ENCODE results near the gene CD96. TPM values are rescaled to one million over a fixed set of nuclear protein-coding genes. Genes with fewer than 3 reads are reported as not detected.

CD96 gene
- total and polyA plus RNA-seq, 2 donors (not counting 3 experiments of a cell fraction or from before 2014, with no cell fraction given), result not detected

DNA sequence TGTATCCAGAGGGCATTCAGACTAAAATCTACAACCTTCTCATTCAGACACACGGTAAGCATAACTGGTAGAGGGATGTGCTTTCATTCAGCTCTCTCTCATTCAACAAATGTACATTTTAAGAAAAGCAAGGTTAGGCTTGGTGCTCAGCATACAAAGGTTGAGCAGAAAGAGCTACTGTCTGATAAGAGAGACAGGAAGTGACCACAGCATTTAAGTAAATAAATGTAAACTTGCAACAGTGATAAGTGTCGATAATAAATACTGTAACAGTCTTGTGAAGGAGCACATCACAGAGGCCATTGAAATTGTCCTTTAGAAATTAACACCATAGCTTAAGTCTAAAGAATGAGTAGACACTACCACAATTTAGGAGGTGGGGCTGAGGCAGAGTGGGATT, 3.4 kb downstream of the CD96 start:
- POLR2A ChIA-PET, result no interaction called here
- no peak for TF ChIP-seq FOS (IDR thresholded peaks at IDR 0.05; ENCODE audit: borderline replicate concordance, insufficient read depth, low read length)
- no peak for TF ChIP-seq JUN (IDR thresholded peaks at IDR 0.05; ENCODE audit: borderline replicate concordance, insufficient read depth, insufficient read length, low read depth)
- no peak for TF ChIP-seq POLR2A (IDR thresholded peaks at IDR 0.05; ENCODE audit: low read depth, low read length)
- no peak for TF ChIP-seq GATA2 (IDR thresholded peaks at IDR 0.05; ENCODE audit: insufficient read depth, insufficient read length, low read depth, low read length)
- TF ChIP-seq, protein P1, sequence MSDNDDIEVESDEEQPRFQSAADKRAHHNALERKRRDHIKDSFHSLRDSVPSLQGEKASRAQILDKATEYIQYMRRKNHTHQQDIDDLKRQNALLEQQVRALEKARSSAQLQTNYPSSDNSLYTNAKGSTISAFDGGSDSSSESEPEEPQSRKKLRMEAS (IDR thresholded peaks at IDR 0.05; ENCODE audit: insufficient read depth, insufficient read length), result no peak
- no peak for TF ChIP-seq EZH2 (IDR thresholded peaks at IDR 0.05; ENCODE audit: borderline replicate concordance, low read depth, low read length, severe bottlenecking)
- no peak for TF ChIP-seq POLR2AphosphoS5 (IDR thresholded peaks at IDR 0.05; ENCODE audit: insufficient read depth, low read depth, low read length)
- TF ChIP-seq, protein P2, sequence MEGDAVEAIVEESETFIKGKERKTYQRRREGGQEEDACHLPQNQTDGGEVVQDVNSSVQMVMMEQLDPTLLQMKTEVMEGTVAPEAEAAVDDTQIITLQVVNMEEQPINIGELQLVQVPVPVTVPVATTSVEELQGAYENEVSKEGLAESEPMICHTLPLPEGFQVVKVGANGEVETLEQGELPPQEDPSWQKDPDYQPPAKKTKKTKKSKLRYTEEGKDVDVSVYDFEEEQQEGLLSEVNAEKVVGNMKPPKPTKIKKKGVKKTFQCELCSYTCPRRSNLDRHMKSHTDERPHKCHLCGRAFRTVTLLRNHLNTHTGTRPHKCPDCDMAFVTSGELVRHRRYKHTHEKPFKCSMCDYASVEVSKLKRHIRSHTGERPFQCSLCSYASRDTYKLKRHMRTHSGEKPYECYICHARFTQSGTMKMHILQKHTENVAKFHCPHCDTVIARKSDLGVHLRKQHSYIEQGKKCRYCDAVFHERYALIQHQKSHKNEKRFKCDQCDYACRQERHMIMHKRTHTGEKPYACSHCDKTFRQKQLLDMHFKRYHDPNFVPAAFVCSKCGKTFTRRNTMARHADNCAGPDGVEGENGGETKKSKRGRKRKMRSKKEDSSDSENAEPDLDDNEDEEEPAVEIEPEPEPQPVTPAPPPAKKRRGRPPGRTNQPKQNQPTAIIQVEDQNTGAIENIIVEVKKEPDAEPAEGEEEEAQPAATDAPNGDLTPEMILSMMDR (IDR thresholded peaks at IDR 0.05; ENCODE audit: extremely low read depth in 1 of 2, insufficient read depth in 1 of 2, low read depth in 1 of 2, low read length in 2 of 2), result no peak
- no peak for TF ChIP-seq MYC (IDR thresholded peaks at IDR 0.05; ENCODE audit: low read depth, low read length)
- intact Hi-C loops (cut with micrococcal nuclease), result no loop called here
- Histone ChIP-seq H3K27me3 (ENCODE audit: control insufficient read depth in 2 of 2, insufficient read depth in 2 of 2, low read length in 2 of 2) (peaks cover 0 to 2% of the 10 kb centered on the region in 2 experiments), H4K20me1 (replicated peaks; ENCODE audit: control insufficient read depth, extremely low read depth, insufficient read depth, low read length) (no peaks in the 10 kb centered on the region), H3K9ac (replicated peaks; ENCODE audit: extremely low read depth, insufficient read depth, low read length) (no peak overlapping the region), H3K79me2 (ENCODE audit: control insufficient read depth, insufficient read depth, low read length) (no peaks in the 10 kb centered on the region), H3K36me3 (ENCODE audit: control insufficient read depth in 2 of 2, extremely low read depth in 1 of 2, insufficient read depth in 2 of 2, low read length in 2 of 2) (no peaks in the 10 kb centered on the region), H3K9me3 (replicated peaks; ENCODE audit: control insufficient read depth, insufficient read depth, low read length) (no peaks in the 10 kb centered on the region), H3K27ac (ENCODE audit: insufficient read depth, low read depth, low read length) (no peak overlapping the region), H2AFZ (ENCODE audit: low read depth, low read length) (no peak overlapping the region), H3K4me2 (ENCODE audit: insufficient read depth, low read length) (no peak overlapping the region), H3K4me1 (ENCODE audit: control insufficient read depth, extremely low read depth, insufficient read depth, low read length) (no peaks in the 10 kb centered on the region), H3K4me3 (replicated peaks in 1 of 3; ENCODE audit: insufficient read depth in 1 of 3, low read depth in 1 of 3, low read length in 3 of 3) (no peak overlapping the region), H3K9me1 (replicated peaks; ENCODE audit: control insufficient read depth, extremely low read depth, insufficient read depth, low read length) (no peaks in the 10 kb centered on the region)
- FAIRE-seq (no peak), DNase-seq (ENCODE audit: low read depth, low spot score) (no peak)
- CTCF ChIA-PET, result no interaction called here
- dilution Hi-C loops (cut with MboI; ENCODE audit: extremely low pct_ligation_motif_present, low sequenced_read_pairs), result no loop called here
- no TSS peak for BruUV-seq (replicated peaks)

All from endothelial cell of umbilical vein (primary cell).